Measurements from ENCODE around the gene EPC2. TPM values are rescaled to one million over a fixed set of nuclear protein-coding genes. Genes with fewer than 3 reads are reported as not detected.

Gene EPC2
- total and polyA plus RNA-seq, 3 donors from 2014 or later: 22.5 to 53.1 (median 41.7) TPM

- no peak for TF ChIP-seq POLR2A (IDR thresholded peaks at IDR 0.05)
- TF ChIP-seq, protein P1, sequence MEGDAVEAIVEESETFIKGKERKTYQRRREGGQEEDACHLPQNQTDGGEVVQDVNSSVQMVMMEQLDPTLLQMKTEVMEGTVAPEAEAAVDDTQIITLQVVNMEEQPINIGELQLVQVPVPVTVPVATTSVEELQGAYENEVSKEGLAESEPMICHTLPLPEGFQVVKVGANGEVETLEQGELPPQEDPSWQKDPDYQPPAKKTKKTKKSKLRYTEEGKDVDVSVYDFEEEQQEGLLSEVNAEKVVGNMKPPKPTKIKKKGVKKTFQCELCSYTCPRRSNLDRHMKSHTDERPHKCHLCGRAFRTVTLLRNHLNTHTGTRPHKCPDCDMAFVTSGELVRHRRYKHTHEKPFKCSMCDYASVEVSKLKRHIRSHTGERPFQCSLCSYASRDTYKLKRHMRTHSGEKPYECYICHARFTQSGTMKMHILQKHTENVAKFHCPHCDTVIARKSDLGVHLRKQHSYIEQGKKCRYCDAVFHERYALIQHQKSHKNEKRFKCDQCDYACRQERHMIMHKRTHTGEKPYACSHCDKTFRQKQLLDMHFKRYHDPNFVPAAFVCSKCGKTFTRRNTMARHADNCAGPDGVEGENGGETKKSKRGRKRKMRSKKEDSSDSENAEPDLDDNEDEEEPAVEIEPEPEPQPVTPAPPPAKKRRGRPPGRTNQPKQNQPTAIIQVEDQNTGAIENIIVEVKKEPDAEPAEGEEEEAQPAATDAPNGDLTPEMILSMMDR (IDR thresholded peaks at IDR 0.05): no peak
- intact Hi-C loops (cut with DNase I; ENCODE audit: low total_unique reads): no loop called here
- H3K9me3 ChIP-seq: no peaks in the 10 kb centered on the region
- DNase-seq: peak; percentile 38
- H3K36me3 ChIP-seq (ENCODE audit: low read depth, missing control alignments): no peaks in the 10 kb centered on the region
- no peak overlapping the region for H3K27ac ChIP-seq
- H3K4me1 ChIP-seq: peaks cover 6% of the 10 kb centered on the region
- no peaks in the 10 kb centered on the region for H3K27me3 ChIP-seq
- WGBS, 2 donors: 47 to 66% methylated on average over 15 to 17 of the region's 20 CpGs
- H3K4me3 ChIP-seq: no peak overlapping the region
These were observed 76.0 kb downstream of the EPC2 start for GRCh38 chr2:148720501-148721001.

DNA sequence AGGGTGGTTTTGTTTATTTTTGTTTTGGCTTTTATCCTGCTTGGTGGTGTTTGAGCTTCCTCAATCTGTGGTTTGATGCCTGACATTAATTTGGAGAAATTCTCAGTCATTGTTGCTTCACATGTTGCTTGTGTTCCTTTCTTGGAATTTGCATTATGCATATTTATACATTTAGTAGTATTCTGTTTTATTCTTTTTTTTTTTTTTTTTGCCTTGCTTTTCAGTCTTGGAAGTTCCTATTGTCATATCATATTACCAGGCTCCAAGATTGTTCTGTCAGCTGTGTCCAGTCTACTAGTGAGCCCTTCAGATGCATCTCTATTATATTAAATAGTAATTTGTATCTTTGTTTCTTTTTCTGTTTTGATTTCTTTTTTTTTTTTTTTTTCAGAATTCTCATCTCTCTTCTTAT, 77.0 kb downstream of the EPC2 start:
- DNase-seq: no peak
- Histone ChIP-seq H3K27ac (no peak overlapping the region), H3K36me3 (ENCODE audit: low read depth, missing control alignments) (no peaks in the 10 kb centered on the region), H3K4me3 (no peak overlapping the region), H3K4me1 (peaks cover 6% of the 10 kb centered on the region), H3K9me3 (no peaks in the 10 kb centered on the region), H3K27me3 (no peaks in the 10 kb centered on the region)
- intact Hi-C loops (cut with DNase I; ENCODE audit: low total_unique reads): no loop called here
- TF ChIP-seq POLR2A (IDR thresholded peaks at IDR 0.05): no peak
- TF ChIP-seq, protein P1 (IDR thresholded peaks at IDR 0.05): no peak

GRCh38 chr2:148721991-148722777, 77.6 kb downstream of the EPC2 start:
- no peaks in the 10 kb centered on the region for H3K27me3 ChIP-seq
- no peak overlapping the region for H3K4me3 ChIP-seq
- no peaks in the 10 kb centered on the region for H3K36me3 ChIP-seq (ENCODE audit: low read depth, missing control alignments)
- no peak for DNase-seq
- peaks cover 6% of the 10 kb centered on the region for H3K4me1 ChIP-seq
- H3K9me3 ChIP-seq: no peaks in the 10 kb centered on the region
- WGBS, 2 donors: 84 to 85% methylated on average over 5 of the region's 5 CpGs
- H3K27ac ChIP-seq: no peak overlapping the region
- intact Hi-C loops (cut with DNase I; ENCODE audit: low total_unique reads): no loop called here
- TF ChIP-seq, protein P1 (IDR thresholded peaks at IDR 0.05): no peak

DNA sequence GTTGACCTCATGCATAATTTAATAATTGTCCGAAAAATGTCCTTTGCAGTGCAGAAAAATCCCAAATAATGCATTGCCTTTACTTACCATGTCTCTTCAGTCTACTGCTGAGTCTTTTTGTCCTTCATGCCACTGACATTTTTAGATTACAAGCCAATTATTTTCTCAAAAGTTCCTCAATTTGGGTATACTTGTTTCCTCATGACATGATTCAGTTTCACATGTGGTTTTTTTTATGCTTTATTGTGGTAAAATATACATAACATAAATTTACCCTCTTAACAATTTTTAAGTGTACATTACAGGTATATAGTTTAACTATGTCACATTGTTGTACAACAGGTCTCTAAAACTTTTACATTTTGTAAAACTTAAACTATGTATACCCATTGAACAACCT, 81.0 kb downstream of the EPC2 start:
- intact Hi-C loops (cut with DNase I; ENCODE audit: low total_unique reads): no loop called here
- Histone ChIP-seq H3K9me3 (no peaks in the 10 kb centered on the region), H3K36me3 (ENCODE audit: low read depth, missing control alignments) (no peaks in the 10 kb centered on the region), H3K4me3 (no peak overlapping the region), H3K27me3 (no peaks in the 10 kb centered on the region), H3K4me1 (peaks cover 6% of the 10 kb centered on the region), H3K27ac (no peak overlapping the region)
- 76 to 93% methylated on average over 1 of the region's 1 CpG for WGBS, 2 donors
- DNase-seq: no peak
- TF ChIP-seq POLR2A (IDR thresholded peaks at IDR 0.05): no peak
- TF ChIP-seq, protein P1 (IDR thresholded peaks at IDR 0.05): no peak

DNA sequence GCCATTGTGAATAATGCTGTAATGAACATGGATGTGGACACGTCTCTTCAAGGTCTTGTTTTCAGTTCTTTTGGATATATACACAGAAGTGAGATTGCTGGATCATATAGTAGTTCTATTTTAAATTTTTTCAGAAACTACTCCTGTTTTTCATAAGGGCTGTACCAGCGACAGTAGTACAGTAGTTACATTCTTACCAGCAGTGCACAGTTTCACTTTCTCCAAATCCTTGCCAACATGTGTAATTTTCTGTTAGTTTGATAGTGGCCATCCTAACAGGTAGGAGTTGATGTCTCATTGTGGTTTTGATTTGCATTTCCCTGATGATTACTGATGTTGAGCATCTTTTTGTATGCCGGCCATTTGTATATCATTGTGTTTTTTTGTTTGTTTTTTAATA, 81.7 kb downstream of the EPC2 start:
- Histone ChIP-seq H3K4me3 (no peak overlapping the region), H3K4me1 (peaks cover 6% of the 10 kb centered on the region), H3K36me3 (ENCODE audit: low read depth, missing control alignments) (no peaks in the 10 kb centered on the region), H3K27ac (no peak overlapping the region), H3K27me3 (no peaks in the 10 kb centered on the region), H3K9me3 (no peaks in the 10 kb centered on the region)
- 74 to 87% methylated on average over 3 of the region's 3 CpGs for WGBS, 2 donors
- no peak for DNase-seq
- TF ChIP-seq POLR2A (IDR thresholded peaks at IDR 0.05): no peak
- TF ChIP-seq, protein P1 (IDR thresholded peaks at IDR 0.05): no peak
- intact Hi-C loops (cut with DNase I; ENCODE audit: low total_unique reads): no loop called here

All from testis (tissue), 3 donors.